HK-2 (cell line): ENCODE data around the gene HPD.
A peak's percentile ranks its signal among the peaks of the same experiment; 100 is the strongest.
"Not testable (repeated sequence)": the region's sequence is repeated elsewhere in the genome, so short reads cannot be mapped to it uniquely, and the experiment has no call there.

Experiments
- DNase-seq: peaks from one replicate; pipeline ENCODE4 v3.0.0-alpha.2; 2018; ENCODE audit not compliant: unreplicated experiment

Gene HPD

GRCh38 chr12:121799842-121800693 lies 58.6 kb downstream of the HPD start:
- DNase-seq = peak; percentile 92

- DNase-seq = peak; percentile 66
Observed at GRCh38 chr12:121799156-121799841, 59.4 kb downstream of the HPD start.

GRCh38 chr12:121798787-121799155 lies 59.9 kb downstream of the HPD start:
- no peak for DNase-seq

- DNase-seq = no peak
Observed at GRCh38 chr12:121797937-121798786, 60.5 kb downstream of the HPD start.

GRCh38 chr12:121796855-121797751 lies 61.6 kb downstream of the HPD start:
- DNase-seq = peak; percentile 97

- DNase-seq = peak; percentile 91
Observed at GRCh38 chr12:121795034-121795968, 63.4 kb downstream of the HPD start.

- peak; percentile 61 for DNase-seq
Observed at GRCh38 chr12:121794534-121795033, 64.1 kb downstream of the HPD start.

GRCh38 chr12:121793838-121794533 lies 64.7 kb downstream of the HPD start:
- peak; percentile 95 for DNase-seq

- no peak for DNase-seq
Observed at GRCh38 chr12:121793440-121793837, 65.2 kb downstream of the HPD start, which contains the start of gene RHOF. Gene RHOF (minus strand): TSS chr12:121793688. CDS start chr12:121793633, 55 bp downstream.

- DNase-seq = peak; percentile 58
Observed at GRCh38 chr12:121792607-121793439, 65.8 kb downstream of the HPD start.

GRCh38 chr12:121791671-121792551 lies 66.7 kb downstream of the HPD start:
- DNase-seq = peak; percentile 66

- not testable (repeated sequence) for DNase-seq
Observed at GRCh38 chr12:121790785-121791184, 67.9 kb downstream of the HPD start.

GRCh38 chr12:121789800-121790728 lies 68.6 kb downstream of the HPD start:
- peak; percentile 83 for DNase-seq
